H1 (cell line): ENCODE measurements around the gene LIX1L. TPM values are rescaled to one million over a fixed set of nuclear protein-coding genes. Genes with fewer than 3 reads are reported as not detected.

Experiments
- CTCF ChIA-PET: fragments of 300-600 bp; sonication (Branson Sonifier 250); formaldehyde crosslinking; loops from one replicate; lab custom pipeline; 2021; ENCODE audit not compliant: partially characterized antibody; lab: Charles Lee
- POLR2A ChIA-PET: fragments of 300-600 bp; sonication (Branson Sonifier 250); formaldehyde crosslinking; loops from one replicate; lab custom pipeline; 2021; ENCODE audit warnings: inconsistent platforms; ENCODE audit not compliant: partially characterized antibody; lab: Charles Lee
- DNase-seq, 2 experiments: peaks; one replicate each; pipeline versions ENCODE4 v3.0.0 to v3.0.0-alpha.2; 2010 to 2022; ENCODE audit warnings: low spot score in 2 of 2, low read depth in 1 of 2, mixed read lengths in 1 of 2
- FAIRE-seq: peaks from 2 replicates; lab custom pipeline; 2011; peaks lifted over from hg19 to GRCh38; lab: Jason Lieb, UNC
- H2AFZ ChIP-seq: 2 replicates; pipeline ENCODE4 v1.8.1; 2012; ENCODE audit warnings: low read length, inconsistent platforms
- H2AK5ac ChIP-seq: 2 replicates; pipeline ENCODE4 v1.6.1; 2013; ENCODE audit warnings: low read depth, low read length
- H2BK120ac ChIP-seq: replicated peaks from 2 replicates; pipeline ENCODE3; 2013; ENCODE audit warnings: low read depth, low read length, inconsistent platforms
- H2BK12ac ChIP-seq: 2 replicates; pipeline ENCODE4 v1.6.1; 2013; ENCODE audit warnings: low read depth, low read length
- H2BK15ac ChIP-seq: 2 replicates; pipeline ENCODE4 v1.6.1; 2013; ENCODE audit warnings: low read length
- H2BK20ac ChIP-seq: 2 replicates; pipeline ENCODE4 v1.6.1; 2013; ENCODE audit warnings: low read length
- H2BK5ac ChIP-seq: 2 replicates; pipeline ENCODE4 v1.6.1; 2013; ENCODE audit warnings: low read depth, low read length
- H3K14ac ChIP-seq: 2 replicates; pipeline ENCODE4 v1.6.1; 2013; ENCODE audit warnings: inconsistent platforms; ENCODE audit not compliant: insufficient read length
- H3K18ac ChIP-seq: 2 replicates; pipeline ENCODE4 v1.6.1; 2013; ENCODE audit warnings: low read length; ENCODE audit errors: extremely low read depth
- H3K23ac ChIP-seq: 2 replicates; pipeline ENCODE4 v1.6.1; 2013; ENCODE audit warnings: inconsistent platforms; ENCODE audit not compliant: insufficient read length
- H3K23me2 ChIP-seq: 2 replicates; pipeline ENCODE4 v1.6.1; 2013; ENCODE audit warnings: low read depth, low read length
- H3K27ac ChIP-seq: 2 replicates; pipeline ENCODE4 v1.6.1; 2011; ENCODE audit warnings: low read depth, low read length, inconsistent platforms
- H3K27me3 ChIP-seq, 4 experiments: replicated peaks in 1 of 4; 1 replicate in 1 of 4; 2 replicates in 3 of 4; pipeline versions ENCODE4 v1.6.1 to v1.8.1; 2011 to 2013; ENCODE audit warnings: low read length in 3 of 4, mild to moderate bottlenecking in 3 of 4, inconsistent platforms in 2 of 4, mixed read lengths in 2 of 4, moderate library complexity in 1 of 4; ENCODE audit not compliant: control insufficient read depth in 3 of 4, insufficient read depth in 3 of 4; ENCODE audit errors: extremely low read depth in 1 of 4
- H3K36me3 ChIP-seq, 4 experiments: 2 replicates each; pipeline versions ENCODE4 v1.6.1 to v1.8.1; 2011 to 2013; ENCODE audit warnings: mild to moderate bottlenecking in 4 of 4, low read length in 3 of 4, moderate library complexity in 2 of 4, control low read depth in 1 of 4, inconsistent platforms in 1 of 4; ENCODE audit not compliant: insufficient read depth in 4 of 4, control insufficient read depth in 2 of 4
- H3K4ac ChIP-seq: replicated peaks from 2 replicates; pipeline ENCODE3; 2013; ENCODE audit warnings: low read length, low read depth, mixed read lengths, inconsistent platforms; ENCODE audit not compliant: insufficient read length
- H3K4me1 ChIP-seq, 4 experiments: replicated peaks in 1 of 4; 1 replicate in 1 of 4; 2 replicates in 3 of 4; pipeline versions ENCODE4 v1.6.1 to v1.8.1; 2011 to 2013; ENCODE audit warnings: low read length in 3 of 4, inconsistent platforms in 2 of 4, mixed read lengths in 1 of 4; ENCODE audit not compliant: insufficient read depth in 4 of 4, control insufficient read depth in 3 of 4
- H3K4me2 ChIP-seq, 2 experiments: 2 replicates each; pipeline versions ENCODE4 v1.6.1 to v1.8.1; 2011 to 2013; ENCODE audit warnings: low read depth in 2 of 2, low read length in 2 of 2, control low read depth in 1 of 2, inconsistent platforms in 1 of 2, mild to moderate bottlenecking in 1 of 2; ENCODE audit not compliant: insufficient read depth in 1 of 2
- H3K4me3 ChIP-seq, 4 experiments: fragments of 200-600, 300-600 bp in 1 of 4; sonication (generic), shearing (Covaris generic), sonication (Bioruptor Twin) in 1 of 4; 2 replicates each; pipeline versions ENCODE4 v1.5.1 to v1.8.1; 2011 to 2016; ENCODE audit warnings: low read length in 4 of 4, low read depth in 3 of 4, control low read depth in 2 of 4, inconsistent platforms in 2 of 4, mild to moderate bottlenecking in 2 of 4, mixed read lengths in 1 of 4, moderate library complexity in 1 of 4; ENCODE audit not compliant: insufficient read depth in 2 of 4; ENCODE audit errors: extremely low read depth in 1 of 4
- H3K56ac ChIP-seq: replicated peaks from 2 replicates; pipeline ENCODE3; 2013; ENCODE audit warnings: low read depth, mild to moderate bottlenecking, mixed read lengths, low read length, inconsistent platforms; ENCODE audit not compliant: insufficient read length
- H3K79me1 ChIP-seq: 2 replicates; pipeline ENCODE4 v1.6.1; 2013; ENCODE audit warnings: low read depth, low read length, control low read depth
- H3K79me2 ChIP-seq, 2 experiments: 2 replicates each; pipeline versions ENCODE4 v1.6.1 to v1.8.1; 2012 to 2013; ENCODE audit warnings: low read length in 2 of 2, mild to moderate bottlenecking in 2 of 2, inconsistent platforms in 1 of 2; ENCODE audit not compliant: insufficient read depth in 2 of 2, control insufficient read depth in 1 of 2
- H3K9ac ChIP-seq, 4 experiments: replicated peaks in 1 of 4; 1 replicate in 1 of 4; 2 replicates in 3 of 4; pipeline versions ENCODE4 v1.6.1 to v1.8.1; 2011 to 2013; ENCODE audit warnings: low read depth in 3 of 4, low read length in 3 of 4, control low read depth in 2 of 4, mild to moderate bottlenecking in 2 of 4, moderate library complexity in 2 of 4, inconsistent platforms in 1 of 4; ENCODE audit errors: extremely low read depth in 1 of 4
- H3K9me3 ChIP-seq, 2 experiments: 2 replicates each; pipeline versions ENCODE4 v1.6.1 to v1.8.1; 2012 to 2013; ENCODE audit warnings: mild to moderate bottlenecking in 2 of 2, moderate library complexity in 2 of 2, control low read depth in 1 of 2, inconsistent platforms in 1 of 2, low read depth in 1 of 2, low read length in 1 of 2, mixed read lengths in 1 of 2; ENCODE audit not compliant: insufficient read depth in 2 of 2
- H4K20me1 ChIP-seq, 2 experiments: replicated peaks in 1 of 2; 2 replicates each; pipeline versions ENCODE3 to v1.8.1; 2011 to 2013; ENCODE audit warnings: inconsistent platforms in 2 of 2, low read length in 2 of 2, mild to moderate bottlenecking in 1 of 2; ENCODE audit not compliant: insufficient read depth in 2 of 2, control insufficient read depth in 1 of 2
- H4K5ac ChIP-seq: 2 replicates; pipeline ENCODE4 v1.6.1; 2013; ENCODE audit warnings: low read length, low read depth, mixed read lengths, inconsistent platforms; ENCODE audit not compliant: insufficient read length
- H4K8ac ChIP-seq: 2 replicates; pipeline ENCODE4 v1.8.0; 2013; ENCODE audit warnings: mild to moderate bottlenecking, moderate library complexity, low read length, inconsistent platforms; ENCODE audit not compliant: insufficient read depth; ENCODE audit errors: extremely low read depth
- H4K91ac ChIP-seq: replicated peaks from 2 replicates; pipeline ENCODE3; 2013; ENCODE audit warnings: low read length, mixed read lengths, inconsistent platforms; ENCODE audit not compliant: insufficient read length
- CBX5 ChIP-seq: fragments of 300-800, 300-1000 bp; sonication (generic); IDR thresholded peaks from 2 replicates; pipeline ENCODE4 v1.7.1; 2016; ENCODE audit warnings: antibody characterized with exemption, low read length, low read depth
- CHD1 ChIP-seq: IDR thresholded peaks from 2 replicates; pipeline ENCODE4 v1.6.1; 2012; ENCODE audit warnings: low read depth, low read length, improper control_type of control experiment
- CHD2 ChIP-seq: IDR thresholded peaks from 2 replicates; pipeline ENCODE4 v1.6.1; 2012; ENCODE audit warnings: low read length, improper control_type of control experiment
- NANOG ChIP-seq: IDR thresholded peaks from 2 replicates; pipeline ENCODE4 v1.6.1; 2011; ENCODE audit warnings: low read length, low read depth, mild to moderate bottlenecking, inconsistent platforms; ENCODE audit not compliant: insufficient read depth, poor library complexity, severe bottlenecking
- RAD21 ChIP-seq, 2 experiments: IDR thresholded peaks in 1 of 2; conservative IDR thresholded peaks in 1 of 2; 2 replicates each; pipeline ENCODE4 v1.6.1; 2011; ENCODE audit warnings: low read depth in 2 of 2, low read length in 2 of 2, improper control_type of control experiment in 1 of 2, inconsistent platforms in 1 of 2, mild to moderate bottlenecking in 1 of 2, moderate library complexity in 1 of 2
- RFX5 ChIP-seq: IDR thresholded peaks from 2 replicates; pipeline ENCODE4 v1.6.1; 2011; ENCODE audit warnings: low read depth, low read length, improper control_type of control experiment, borderline replicate concordance
- SIX5 ChIP-seq: IDR thresholded peaks from 2 replicates; pipeline ENCODE4 v1.6.1; 2011; ENCODE audit warnings: mild to moderate bottlenecking, low read depth, low read length
- SP1 ChIP-seq: IDR thresholded peaks from 2 replicates; pipeline ENCODE4 v1.6.1; 2011; ENCODE audit warnings: low read depth, low read length
- SRF ChIP-seq: IDR thresholded peaks from 2 replicates; pipeline ENCODE4 v1.6.1; 2011; ENCODE audit warnings: mild to moderate bottlenecking, low read depth, low read length, moderate library complexity
- WGBS, 2 experiments: shearing (Covaris generic) in 1 of 2; methylation state at CpG; one replicate each; pipeline versions ENCODE4 v1.1.6 to v1.1.7; 2013 to 2015; ENCODE audit warnings: low lambda C conversion rate in 2 of 2, mixed read lengths in 2 of 2, inconsistent platforms in 1 of 2, low coverage in 1 of 2, missing lambda C conversion rate in 1 of 2; ENCODE audit not compliant: insufficient replicate concordance in 2 of 2, insufficient coverage in 1 of 2, insufficient read length in 1 of 2; ENCODE audit errors: extremely low coverage in 1 of 2, missing lambda C conversion rate in 1 of 2; 5-methylcytosine and 5-hydroxymethylcytosine counted together
- polyA plus RNA-seq, 7 experiments: library from polyadenylated mRNA; depleted of rRNA in 3 of 7; stranded (reverse) in 5 of 7; unstranded in 2 of 7; fragments of >200 nt in 5 of 7; fragments of 200-250 nt in 2 of 7; gene quantifications; 1 replicate in 5 of 7; 2 replicates in 1 of 7; 4 replicates in 1 of 7; pipeline versions ENCODE4 v1.2.1 to v1.2.3, GENCODE V29; 2011 to 2013; ENCODE audit warnings: missing spikeins in 2 of 7, mixed read lengths in 2 of 7
- total RNA-seq: library from RNA; stranded (reverse); fragmentation: NEBNext Ultra II Directional; extraction: Animal tissue kit (Norgen Biotek cat#: 25700); gene quantifications from 2 replicates; pipeline ENCODE4 v1.2.1, GENCODE V29; 2021
- TF ChIP-seq, protein P1 (sequence below): IDR thresholded peaks from 2 replicates; pipeline ENCODE4 v1.6.1; 2012; ENCODE audit warnings: inconsistent platforms

The LIX1L gene
- total and polyA plus RNA-seq, 2 of the 8 experiments (the other 6 are each of a cell fraction or from before 2014, with no cell fraction given), result 2.9 to 3.7 TPM

DNA sequence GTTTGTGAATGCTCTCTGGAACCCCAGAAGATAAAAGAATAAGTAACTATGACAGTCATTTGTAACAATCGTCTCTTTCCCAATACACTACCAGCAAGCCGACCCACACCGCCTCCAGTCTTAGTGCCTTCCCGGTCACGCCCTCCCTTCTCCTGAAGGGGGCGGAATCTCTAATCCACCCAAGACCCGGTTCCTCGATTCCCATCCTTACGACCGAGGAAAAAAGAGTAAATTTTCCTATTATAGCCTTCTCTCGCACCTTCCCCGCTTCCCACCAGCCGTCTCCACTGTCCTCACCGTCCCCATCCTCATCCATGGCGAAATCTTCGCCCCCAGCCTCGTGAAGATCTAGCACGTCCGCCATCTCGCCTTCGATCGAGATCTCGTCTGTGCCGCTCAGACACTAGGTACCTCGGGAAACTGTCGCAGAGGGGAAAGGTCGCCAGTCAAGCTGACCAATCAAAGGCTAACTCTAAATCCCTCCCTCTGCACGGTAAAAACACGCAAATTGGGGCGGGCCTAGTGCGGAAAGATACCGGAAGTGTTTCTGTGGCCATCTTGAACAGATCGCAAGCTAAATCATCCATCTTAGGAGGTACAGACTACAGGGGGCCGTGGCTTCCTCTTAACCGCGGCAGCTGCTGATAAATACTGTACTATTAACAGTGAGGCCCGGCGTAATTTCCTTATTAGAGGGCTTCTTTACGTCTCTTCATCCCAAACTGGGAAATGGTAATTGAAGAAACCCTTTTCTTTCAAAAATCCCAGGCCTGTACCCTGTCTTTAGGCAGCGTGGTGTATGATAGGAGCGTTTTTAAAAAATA lies 30.5 kb downstream of the LIX1L start, which contains the start of gene RBM8A:
Gene RBM8A (minus strand): TSS at position 422 of the 824 bp plus-strand sequence. CDS start 58 bp downstream, at position 364.
- H3K23ac ChIP-seq, result no peak within 1 kb of the TSS
- peak within 1 kb of the TSS; percentile 71 to 98 (median 86) for H3K9ac ChIP-seq
- no peaks in the 10 kb centered on the region for H3K27me3 ChIP-seq
- 1% methylated on average over 41 of the region's 41 CpGs; no CpG with 5 or more reads in 1 of the 2 experiments for WGBS, 2 experiments
- ChIA-PET CTCF (interaction anchor here (0.7 to 2.2 kb wide), 16 partner anchors 8 to 85 kb away, joined by 3 to 18 read pairs (median 4); partner anchors contain the start of genes ANKRD34A, ITGA10, LIX1L and PEX11B), POLR2A (interaction anchor here (0.7 to 2.4 kb wide), 34 partner anchors 9 to 125 kb away, joined by 3 to 35 read pairs (median 4); partner anchors contain the start of genes ANKRD34A, ITGA10, LIX1L and NUDT17)
- no peak within 1 kb of the TSS for H3K14ac ChIP-seq
- H3K4ac ChIP-seq, result peak within 1 kb of the TSS; percentile 19
- no peak within 1 kb of the TSS for H2BK120ac ChIP-seq
- H3K4me1 ChIP-seq, result peaks cover 0 to 4% (median 2%) of the 10 kb centered on the region in 4 experiments; a peak in 4 of 7 replicates
- no peaks in the 10 kb centered on the region for H3K79me1 ChIP-seq
- peaks cover 4% of the 10 kb centered on the region; the same call in 1 of the 2 replicates for H3K23me2 ChIP-seq
- peak within 1 kb of the TSS; percentile 95; the same call in 1 of the 2 replicates for H4K8ac ChIP-seq
- H4K91ac ChIP-seq, result peak within 1 kb of the TSS; percentile 22
- FAIRE-seq (peak; percentile 48), DNase-seq (peak; percentile 85 to 91)
- peak within 1 kb of the TSS; percentile 81 to 97 (median 92) for H3K4me3 ChIP-seq
- peaks cover 3 to 14% (median 9%) of the 10 kb centered on the region in 4 experiments; a peak in 6 of 8 replicates for H3K36me3 ChIP-seq
- peak within 1 kb of the TSS; percentile 24 for H4K5ac ChIP-seq
- H3K56ac ChIP-seq, result peak within 1 kb of the TSS; percentile 2
- H3K27ac ChIP-seq, result peak within 1 kb of the TSS; percentile 90
- peak within 1 kb of the TSS; percentile 4; the same call in 1 of the 2 replicates for H2AK5ac ChIP-seq
- no peak within 1 kb of the TSS for H2BK20ac ChIP-seq
- H3K9me3 ChIP-seq, result no peaks in the 10 kb centered on the region
- H3K18ac ChIP-seq, result peak within 1 kb of the TSS; percentile 90; the same call in 1 of the 2 replicates
- H3K79me2 ChIP-seq, result peaks cover 0 to 14% of the 10 kb centered on the region in 2 experiments; a peak in 2 of 4 replicates
- H2BK12ac ChIP-seq, result peak within 1 kb of the TSS; percentile 60; the same call in 1 of the 2 replicates
- H3K4me2 ChIP-seq, result peak within 1 kb of the TSS; percentile 74 to 77
- H2BK5ac ChIP-seq, result peak within 1 kb of the TSS; percentile 95
- no peak within 1 kb of the TSS for H2AFZ ChIP-seq
- no peak within 1 kb of the TSS for H2BK15ac ChIP-seq
- no peaks in the 10 kb centered on the region for H4K20me1 ChIP-seq
- TF ChIP-seq SP1 (peak; percentile 68; the same call in 1 of the 2 replicates), NANOG (no peak), SRF (no peak), SIX5 (no peak), CHD1 (peak; percentile 72; the same call in 1 of the 2 replicates), RFX5 (no peak), CHD2 (peak; percentile 74), CBX5 (no peak), RAD21 (IDR thresholded peaks at IDR 0.05 in 1 of 2, conservative IDR thresholded peaks at IDR 0.05 in 1 of 2; ENCODE audit: low read depth in 2 of 2, low read length in 2 of 2) (no peak)
- TF ChIP-seq, protein P1, sequence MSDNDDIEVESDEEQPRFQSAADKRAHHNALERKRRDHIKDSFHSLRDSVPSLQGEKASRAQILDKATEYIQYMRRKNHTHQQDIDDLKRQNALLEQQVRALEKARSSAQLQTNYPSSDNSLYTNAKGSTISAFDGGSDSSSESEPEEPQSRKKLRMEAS, result peak; percentile 48; the same call in 1 of the 2 replicates
